Jurkat, Clone E6-1 (cell line): Measurements from ENCODE around the gene C6.
A peak's percentile ranks its signal among the peaks of the same experiment; 100 is the strongest.
"Not testable (repeated sequence)": the region's sequence is repeated elsewhere in the genome, so short reads cannot be mapped to it uniquely, and the experiment has no call there.

Source experiments
- DNase-seq: peaks from one replicate; pipeline ENCODE4 v3.0.0-alpha.2; 2011; ENCODE audit warnings: low read depth, low spot score
- H3K4me3 ChIP-seq: 2 replicates; pipeline ENCODE4 v1.5.1; 2011; ENCODE audit warnings: mild to moderate bottlenecking, low read length, control low read depth, moderate library complexity

Gene C6

DNA sequence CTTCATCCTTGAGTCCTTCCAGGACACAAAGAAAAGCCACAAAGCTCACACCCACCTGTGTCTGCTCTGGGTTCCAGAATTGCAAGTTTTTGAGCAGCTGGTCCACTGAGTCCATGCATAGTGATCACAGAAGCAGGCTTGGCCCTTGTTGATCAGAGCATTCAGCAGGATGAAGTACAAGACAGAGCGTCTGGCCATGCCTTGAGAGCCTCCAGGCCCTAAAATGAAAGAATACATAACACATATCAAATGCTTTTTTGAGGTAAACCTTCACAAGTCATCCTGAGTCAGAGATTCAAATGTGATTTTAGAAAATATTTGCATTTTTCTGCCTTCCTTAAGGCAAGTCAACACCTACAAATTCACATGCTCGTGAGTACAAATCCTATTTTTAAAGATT is 10.3 kb downstream of the C6 start:
- no peak overlapping the region for H3K4me3 ChIP-seq
- DNase-seq, result no peak

DNA sequence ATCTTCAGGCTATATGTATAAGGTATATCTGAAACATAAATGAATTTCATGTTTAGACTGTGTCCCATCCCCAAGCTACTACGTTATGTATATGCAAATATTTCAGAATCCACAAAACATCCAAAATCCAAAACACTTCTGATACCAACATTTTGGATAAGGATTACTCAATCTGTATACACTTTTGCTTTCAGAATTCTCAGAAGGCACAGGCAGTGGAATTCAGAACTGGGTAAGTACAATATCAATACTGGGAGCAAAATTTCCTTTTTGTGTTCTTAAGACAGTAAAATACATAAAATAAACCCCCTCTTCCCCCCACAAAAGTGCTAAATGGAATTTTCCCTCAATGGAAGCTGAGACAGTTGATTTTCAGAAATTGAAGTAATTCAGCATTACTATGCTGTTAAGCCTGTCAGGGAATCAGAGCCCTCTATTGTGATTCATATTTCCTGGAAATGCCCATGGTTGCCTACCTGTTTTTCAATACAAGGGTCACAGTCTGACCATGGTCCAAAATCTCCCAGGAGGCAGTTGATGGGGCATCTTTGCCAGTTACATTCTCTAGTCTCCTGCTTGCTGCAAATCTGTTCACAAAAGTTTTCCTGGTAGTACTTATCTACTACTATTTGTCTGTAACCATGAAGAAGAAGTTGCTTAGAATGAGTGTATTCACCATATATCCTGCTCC is 12.1 kb downstream of the C6 start:
- DNase-seq, result no peak
- H3K4me3 ChIP-seq, result no peak overlapping the region

- no peak for DNase-seq
- H3K4me3 ChIP-seq, result no peak overlapping the region
These were observed 12.8 kb downstream of the C6 start for GRCh38 chr5:41200506-41200905.

DNA sequence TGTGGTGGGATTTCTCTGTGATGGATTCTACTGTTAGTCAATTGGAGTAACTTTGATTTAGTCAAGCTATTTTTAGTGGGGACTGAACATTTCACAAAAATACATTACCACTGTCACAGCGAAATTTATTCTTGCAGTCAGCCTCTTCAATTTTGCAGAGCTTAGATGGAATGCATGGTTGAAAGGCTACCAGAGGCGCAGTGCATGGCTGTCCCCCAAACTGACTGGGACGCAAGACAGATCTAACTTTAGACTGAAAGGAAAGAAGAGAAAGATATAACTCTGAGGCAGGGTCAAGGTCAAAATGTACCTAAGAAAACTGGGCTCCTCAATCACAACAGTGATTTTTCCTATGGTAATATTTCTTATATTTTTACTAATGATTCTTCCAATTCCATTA is 13.7 kb downstream of the C6 start:
- H3K4me3 ChIP-seq, result no peak overlapping the region
- no peak for DNase-seq

GRCh38 chr5:41196197-41196596 is 17.1 kb downstream of the C6 start:
- no peak overlapping the region for H3K4me3 ChIP-seq
- no peak for DNase-seq

GRCh38 chr5:41195228-41195627 is 18.1 kb downstream of the C6 start:
- no peak for DNase-seq
- no peak overlapping the region for H3K4me3 ChIP-seq

GRCh38 chr5:41194339-41194738 is 19.0 kb downstream of the C6 start:
- H3K4me3 ChIP-seq, result no peak overlapping the region

GRCh38 chr5:41193456-41194205 is 19.7 kb downstream of the C6 start:
- no peak overlapping the region for H3K4me3 ChIP-seq
- DNase-seq, result no peak

More at GRCh38 chr5:41194339-41194738, 19.0 kb downstream of the C6 start:
- DNase-seq, result no peak

DNA sequence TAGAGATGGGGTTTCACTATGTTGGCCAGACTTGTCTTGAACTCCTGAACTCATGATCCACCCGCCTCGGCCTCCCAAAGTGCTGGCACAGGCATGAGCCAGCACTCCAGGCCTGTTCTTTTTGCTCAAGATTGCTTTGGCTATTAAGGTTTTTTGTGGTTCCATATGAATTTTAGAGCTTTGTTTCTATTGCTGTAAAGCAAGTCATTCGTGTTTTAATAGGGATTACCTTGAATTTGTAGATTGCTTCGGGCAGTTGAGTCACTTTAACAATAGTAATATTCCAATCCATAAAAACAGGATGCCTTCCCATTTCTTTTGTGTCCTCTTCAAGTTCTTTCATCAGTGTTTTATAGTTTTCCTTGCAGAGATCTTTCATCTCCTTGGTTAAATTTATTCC is 22.1 kb downstream of the C6 start:
- no peak overlapping the region for H3K4me3 ChIP-seq
- no peak for DNase-seq

GRCh38 chr5:41186143-41186542 is 27.2 kb downstream of the C6 start:
- no peak overlapping the region for H3K4me3 ChIP-seq

GRCh38 chr5:41183331-41183730 is 30.0 kb downstream of the C6 start:
- DNase-seq, H3K4me3 ChIP-seq: not testable (repeated sequence)

More at GRCh38 chr5:41186143-41186542, 27.2 kb downstream of the C6 start:
- no peak for DNase-seq

DNA sequence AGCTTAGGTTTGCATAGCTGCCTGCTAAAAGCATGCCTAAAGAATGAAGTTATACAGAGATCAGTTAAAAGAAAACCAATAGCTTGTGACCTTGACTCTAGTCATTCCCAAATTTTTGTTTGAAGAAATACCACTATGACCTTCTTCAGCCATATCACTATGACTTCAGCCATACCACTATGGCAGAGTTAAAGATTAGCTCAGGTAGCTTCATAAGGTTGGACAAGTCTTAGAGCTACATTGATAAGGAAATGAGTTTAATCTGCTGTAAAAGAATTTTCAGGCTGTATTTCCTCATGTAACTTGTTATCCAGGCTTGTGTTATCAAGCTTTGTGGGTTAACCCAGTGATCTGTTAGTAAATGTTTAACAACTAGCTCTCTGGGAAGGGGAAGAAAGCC is 30.7 kb downstream of the C6 start:
- DNase-seq, result no peak
- no peak overlapping the region for H3K4me3 ChIP-seq

- DNase-seq, result no peak
- no peak overlapping the region for H3K4me3 ChIP-seq
These were observed 31.4 kb downstream of the C6 start for GRCh38 chr5:41181691-41182564.

DNA sequence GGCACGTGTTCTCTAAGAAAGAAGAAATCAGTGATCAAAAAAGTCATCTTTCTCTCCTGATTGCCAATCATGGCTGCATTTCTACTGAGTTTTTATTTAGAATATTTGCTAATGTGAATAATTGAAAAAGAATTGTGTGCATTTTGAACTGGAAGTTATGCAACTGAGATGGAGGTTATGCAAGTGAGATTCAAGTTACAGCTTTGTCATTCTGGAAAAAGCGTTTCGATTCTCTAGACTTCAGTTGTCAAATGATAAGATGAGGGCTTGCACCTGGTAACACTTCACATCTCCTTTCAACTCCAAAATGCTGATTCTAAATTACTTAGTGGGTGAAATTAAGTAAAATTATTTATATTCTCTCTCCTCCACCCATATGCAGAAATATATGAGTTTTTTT is 36.4 kb downstream of the C6 start:
- H3K4me3 ChIP-seq, result no peak overlapping the region
- no peak for DNase-seq

DNA sequence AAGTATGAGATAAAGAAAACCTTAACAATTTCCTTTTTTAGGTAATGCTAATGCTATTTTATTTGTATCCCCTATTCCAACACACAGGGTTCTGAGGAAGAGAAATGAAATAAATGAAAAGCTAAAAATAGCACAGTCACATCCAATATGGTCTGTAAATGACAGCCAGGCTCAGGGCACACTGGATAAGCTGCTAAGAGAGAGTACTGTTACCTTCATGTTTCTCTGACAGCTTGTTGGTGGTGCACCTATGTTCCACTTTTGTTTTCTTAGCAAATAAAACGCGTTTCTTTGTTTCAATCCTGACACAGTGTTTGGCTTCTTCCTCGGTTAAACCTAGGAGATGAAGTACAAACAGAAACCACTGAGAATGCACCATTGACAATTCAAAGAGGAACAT is 41.3 kb downstream of the C6 start:
- no peak for DNase-seq
- H3K4me3 ChIP-seq, result no peak overlapping the region

DNA sequence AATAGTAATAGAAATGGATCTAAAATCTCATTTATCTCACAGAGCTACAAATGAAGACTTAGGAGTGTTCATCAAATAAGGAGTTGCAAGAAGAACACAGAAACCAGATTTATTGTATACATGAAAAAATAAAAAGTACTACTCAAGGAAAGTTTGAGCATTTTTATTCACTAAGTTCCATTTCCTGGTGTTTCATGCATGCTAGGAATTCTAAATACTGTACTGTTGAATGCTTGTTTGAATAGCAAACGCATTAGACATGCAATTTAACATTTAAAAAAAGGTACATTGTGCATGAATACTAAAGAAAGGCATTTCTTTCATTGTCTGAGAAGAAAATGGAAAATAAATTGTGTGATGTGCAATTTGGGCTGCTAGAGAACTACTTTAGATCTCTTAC is 52.1 kb downstream of the C6 start:
- no peak for DNase-seq
- no peak overlapping the region for H3K4me3 ChIP-seq

DNA sequence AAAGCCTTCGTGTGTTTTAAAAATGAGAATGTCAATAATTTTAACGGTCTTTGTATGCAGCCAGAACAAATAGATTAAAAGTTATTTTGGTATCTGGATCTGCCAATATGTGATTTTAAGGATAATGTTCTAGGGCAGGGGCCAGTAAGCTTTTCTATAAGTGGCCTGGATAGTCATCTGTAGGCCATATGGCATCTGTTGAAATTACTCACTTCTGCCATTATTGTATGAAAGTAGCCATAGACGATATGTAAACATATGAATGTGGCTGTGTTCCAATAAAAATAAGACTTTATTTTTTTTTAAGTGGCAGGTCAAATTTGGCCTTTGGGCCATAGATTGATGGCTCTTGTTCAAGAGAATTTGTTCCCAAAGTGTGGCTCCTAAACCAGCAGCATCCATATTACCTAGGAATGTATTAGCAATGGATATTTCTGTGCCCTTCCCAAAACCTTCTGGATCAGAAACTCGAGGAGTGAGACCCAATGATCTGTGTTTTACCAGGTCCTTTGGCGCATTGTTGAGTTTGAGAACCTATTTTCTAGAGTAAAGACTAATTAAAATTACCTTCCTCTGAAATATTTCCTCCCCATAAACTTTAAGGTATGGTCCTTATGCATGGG is 55.9 kb downstream of the C6 start:
- no peak overlapping the region for H3K4me3 ChIP-seq
- no peak for DNase-seq

DNA sequence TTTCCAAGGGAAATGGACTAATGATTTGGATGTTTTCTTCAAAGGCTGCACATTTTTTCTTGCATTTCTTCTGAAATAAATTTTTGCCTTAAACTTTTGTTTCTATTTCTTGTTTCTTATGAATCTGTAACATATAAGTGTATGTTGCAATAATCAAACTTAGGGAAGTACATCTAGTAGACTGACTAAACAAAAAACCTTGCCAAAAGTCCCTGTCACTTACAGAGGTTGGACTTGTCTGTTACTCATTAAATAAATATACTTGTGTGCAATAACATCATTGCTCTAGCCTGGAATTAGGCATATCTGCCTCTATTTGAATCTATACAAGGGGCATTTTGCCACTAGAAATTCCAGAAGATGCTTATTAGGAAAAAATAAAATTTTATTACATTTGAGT is 56.6 kb downstream of the C6 start:
- no peak for DNase-seq
- no peak overlapping the region for H3K4me3 ChIP-seq

- no peak overlapping the region for H3K4me3 ChIP-seq
- DNase-seq, result peak; percentile 17
These were observed 58.8 kb downstream of the C6 start for GRCh38 chr5:41154491-41154890.

- no peak for DNase-seq
- H3K4me3 ChIP-seq, result no peak overlapping the region
These were observed 61.8 kb downstream of the C6 start for GRCh38 chr5:41151564-41151963.
